HG03460 (cell line): ENCODE data around the gene VTA1.
A peak's percentile ranks its signal among the peaks of the same experiment; 100 is the strongest.
"Not testable (repeated sequence)": the region's sequence is repeated elsewhere in the genome, so short reads cannot be mapped to it uniquely, and the experiment has no call there.

Experiments used
- ATAC-seq: cut with Tn5 transposase; IDR thresholded peaks from one replicate; pipeline ENCODE4 v1.9.1; 2021; ENCODE audit not compliant: unreplicated experiment

VTA1 gene

GRCh38 chr6:142146828-142147662 lies at the start of gene VTA1, which contains the start of gene NMBR:
Gene VTA1, plus strand, starts transcription at chr6:142147263. Its CDS starts 25 bp downstream, at chr6:142147288.
Gene NMBR, minus strand, starts transcription at chr6:142147122. Its CDS starts 58,464 bp downstream, at chr6:142088658.
- ATAC-seq = peak; percentile 99

GRCh38 chr6:142104820-142105219 lies 42.2 kb upstream of the VTA1 start:
- ATAC-seq = not testable (repeated sequence)

- ATAC-seq = not testable (repeated sequence)
Measured at GRCh38 chr6:142110820-142111219, 36.2 kb upstream of the VTA1 start.

GRCh38 chr6:142112451-142113061 lies 34.5 kb upstream of the VTA1 start:
- no peak for ATAC-seq

- no peak for ATAC-seq
Measured at GRCh38 chr6:142117366-142117765, 29.7 kb upstream of the VTA1 start.

GRCh38 chr6:142118328-142118727 lies 28.7 kb upstream of the VTA1 start:
- no peak for ATAC-seq

GRCh38 chr6:142118925-142119324 lies 28.1 kb upstream of the VTA1 start:
- ATAC-seq = no peak

GRCh38 chr6:142121342-142121741 lies 25.7 kb upstream of the VTA1 start:
- no peak for ATAC-seq

GRCh38 chr6:142130814-142131213 lies 16.2 kb upstream of the VTA1 start:
- no peak for ATAC-seq

GRCh38 chr6:142132625-142133024 lies 14.4 kb upstream of the VTA1 start, which contains the start of gene GJE1:
Gene GJE1, plus strand, starts transcription at chr6:142132925. Its CDS starts 234 bp downstream, at chr6:142133159.
- ATAC-seq = no peak

- ATAC-seq = no peak
Measured at GRCh38 chr6:142138876-142139275, 8.2 kb upstream of the VTA1 start.

- ATAC-seq = not testable (repeated sequence)
Measured at GRCh38 chr6:142141531-142141930, 5.5 kb upstream of the VTA1 start.

GRCh38 chr6:142152746-142153145 lies 5.7 kb downstream of the VTA1 start:
- no peak for ATAC-seq

- no peak for ATAC-seq
Measured at GRCh38 chr6:142153196-142153595, 6.1 kb downstream of the VTA1 start.

GRCh38 chr6:142154336-142154735 lies 7.3 kb downstream of the VTA1 start:
- ATAC-seq = no peak

- ATAC-seq = no peak
Measured at GRCh38 chr6:142155091-142155490, 8.0 kb downstream of the VTA1 start.

- ATAC-seq = peak; percentile 66
Measured at GRCh38 chr6:142155895-142156757, 9.1 kb downstream of the VTA1 start.

- ATAC-seq = not testable (repeated sequence)
Measured at GRCh38 chr6:142156758-142157068, 9.7 kb downstream of the VTA1 start.

- ATAC-seq = no peak
Measured at GRCh38 chr6:142162780-142163179, 15.7 kb downstream of the VTA1 start.

- no peak for ATAC-seq
Measured at GRCh38 chr6:142165227-142165626, 18.2 kb downstream of the VTA1 start.

GRCh38 chr6:142167071-142167470 lies 20.0 kb downstream of the VTA1 start:
- no peak for ATAC-seq
